Smooth muscle cell (in vitro differentiated cells): Measurements from ENCODE around the gene FOXK2. TPM values are rescaled to one million over a fixed set of nuclear protein-coding genes. Genes with fewer than 3 reads are reported as not detected.

ENCODE experiments used
- DNase-seq: peaks from one replicate; lab custom pipeline; 2025; ENCODE audit not compliant: unreplicated experiment; lab: John Stamatoyannopoulos, UW
- H2AFZ ChIP-seq: fragments of 200-600 bp; sonication (generic); 2 replicates; pipeline ENCODE4 v1.6.0; 2016; ENCODE audit warnings: antibody characterized with exemption, low read depth, mild to moderate bottlenecking
- H3F3A ChIP-seq: fragments of 200-600 bp; sonication (generic); 2 replicates; pipeline ENCODE4 v1.6.0; 2017; ENCODE audit warnings: antibody characterized with exemption, low read depth
- H3K27ac ChIP-seq: fragments of 200-600 bp; sonication (generic); 2 replicates; pipeline ENCODE4 v1.5.1; 2016; ENCODE audit warnings: low read depth, mild to moderate bottlenecking
- H3K27me3 ChIP-seq: fragments of 200-600 bp; sonication (generic); 2 replicates; pipeline ENCODE4 v1.6.1; 2016; ENCODE audit warnings: low read depth, mild to moderate bottlenecking
- H3K36me3 ChIP-seq: fragments of 200-600 bp; sonication (generic); 2 replicates; pipeline ENCODE4 v1.5.1; 2016; ENCODE audit warnings: low read depth
- H3K4me1 ChIP-seq: fragments of 200-600 bp; sonication (generic); 2 replicates; pipeline ENCODE4 v1.5.1; 2016; ENCODE audit warnings: low read depth
- H3K4me2 ChIP-seq: fragments of 200-600 bp; sonication (generic); 2 replicates; pipeline ENCODE4 v1.6.0; 2016; ENCODE audit warnings: mild to moderate bottlenecking
- H3K4me3 ChIP-seq: fragments of 200-600 bp; sonication (generic); 2 replicates; pipeline ENCODE4 v1.5.1; 2016; ENCODE audit warnings: mild to moderate bottlenecking
- H3K79me2 ChIP-seq: fragments of 200-600 bp; sonication (generic); 2 replicates; pipeline ENCODE4 v1.6.0; 2016; ENCODE audit warnings: low read depth, mild to moderate bottlenecking
- H3K9ac ChIP-seq: fragments of 200-600 bp; sonication (generic); 2 replicates; pipeline ENCODE4 v1.6.0; 2016; ENCODE audit warnings: low read depth
- H3K9me3 ChIP-seq: fragments of 200-600 bp; sonication (generic); replicated peaks from 2 replicates; pipeline ENCODE4 v1.5.1; 2016; ENCODE audit warnings: low read depth
- H4K20me1 ChIP-seq: fragments of 200-600 bp; sonication (generic); 2 replicates; pipeline ENCODE4 v1.6.0; 2016; ENCODE audit warnings: low read depth
- WGBS: methylation state at CpG from one replicate; pipeline ENCODE4 v1.1.7; 2016; ENCODE audit warnings: low lambda C conversion rate; 5-methylcytosine and 5-hydroxymethylcytosine counted together
- polyA plus RNA-seq: library from polyadenylated mRNA; unstranded; fragments of >200 nt; fragmentation: Nextera tagmentation; extraction: Ambion mirVana; gene quantifications from 2 replicates; pipeline ENCODE4 v1.2.1, GENCODE V29; 2016
- total RNA-seq: library from RNA; depleted of rRNA; stranded (reverse); fragments of >200 nt; gene quantifications from 2 replicates; pipeline ENCODE4 v1.2.3, GENCODE V29; 2014
- TF ChIP-seq, protein P1 (sequence below): fragments of 200-600 bp; sonication (generic); IDR thresholded peaks from 2 replicates; pipeline ENCODE4 v1.5.1; 2017; ENCODE audit warnings: borderline replicate concordance, mild to moderate bottlenecking, antibody characterized with exemption; ENCODE audit not compliant: insufficient read depth, poor library complexity, severe bottlenecking

Gene FOXK2
- total and polyA plus RNA-seq, 2 experiments from 2014 or later, result 25.9 to 27.1 TPM

DNA sequence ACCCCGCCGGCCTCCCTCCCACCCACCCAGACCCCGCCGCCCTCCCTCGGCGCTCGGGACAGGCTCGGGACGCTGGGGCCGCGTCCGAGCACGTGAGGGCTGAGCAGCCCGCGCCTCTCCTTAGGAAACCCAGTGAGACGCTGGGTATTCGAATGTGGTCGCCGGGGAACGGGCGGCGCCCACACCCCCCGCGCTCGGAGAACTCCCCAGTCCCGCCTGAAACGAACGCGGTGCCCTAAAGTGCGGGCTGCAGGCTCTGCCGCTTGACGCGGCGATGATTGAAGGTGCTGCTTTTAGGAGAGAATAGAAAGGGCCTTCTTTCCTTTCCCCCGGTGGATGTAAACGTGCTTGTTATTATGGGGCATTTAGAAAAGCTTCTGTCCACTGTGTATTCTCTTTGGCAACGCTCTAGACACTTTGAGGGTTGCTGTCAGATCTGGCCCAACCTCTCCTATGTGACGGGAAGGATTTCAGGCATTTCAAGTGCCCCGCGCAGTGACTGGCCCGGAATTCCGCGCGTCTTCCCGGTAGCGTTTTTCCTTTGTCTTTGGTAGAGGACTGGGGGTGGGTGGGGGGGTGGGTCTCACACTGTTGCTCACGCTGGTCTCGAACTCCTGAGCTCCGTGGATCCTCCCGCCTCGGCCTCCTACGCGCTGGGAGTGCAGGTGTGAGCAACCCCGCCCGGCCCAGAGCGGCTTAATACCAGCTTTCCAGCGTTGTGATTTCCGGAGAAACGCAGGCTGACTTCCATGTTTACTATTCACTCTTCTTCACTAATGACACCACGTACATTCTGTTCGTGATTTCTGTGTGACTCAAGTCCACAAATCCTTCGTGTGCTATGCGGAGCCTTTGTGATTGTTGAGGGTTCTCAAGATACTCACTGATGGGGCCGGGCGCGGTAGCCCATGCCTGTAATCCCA, 21.8 kb upstream of the FOXK2 start:
- Histone ChIP-seq H3K9ac (peak overlapping the region; percentile 62), H3K27ac (peak overlapping the region; percentile 66)

DNA sequence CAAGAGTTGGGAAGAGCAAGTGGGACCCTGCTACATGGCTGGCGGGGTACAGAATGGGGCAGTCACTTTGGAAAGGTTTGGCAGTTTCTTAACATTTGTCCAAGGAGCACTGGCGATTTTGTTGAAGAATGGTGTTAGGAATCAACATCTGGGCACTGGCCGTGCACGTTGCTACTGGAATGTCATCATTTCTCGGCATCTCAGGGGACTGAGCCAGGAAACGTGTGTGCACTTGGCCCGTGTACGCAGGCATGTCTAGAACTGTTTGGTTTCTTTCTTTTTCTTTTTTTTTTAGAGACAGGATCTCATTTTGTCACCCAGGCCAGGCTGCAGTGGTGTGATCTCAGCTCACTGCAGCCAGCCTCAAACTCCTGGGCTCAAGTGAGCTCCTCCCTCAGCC, 17.3 kb upstream of the FOXK2 start:
- H3K27ac ChIP-seq, result no peak overlapping the region
- no peak overlapping the region for H3K4me2 ChIP-seq
- no peaks in the 10 kb centered on the region for H3K9me3 ChIP-seq
- H3F3A ChIP-seq, result no peaks in the 10 kb centered on the region
- H3K79me2 ChIP-seq, result no peaks in the 10 kb centered on the region
- no peaks in the 10 kb centered on the region for H3K36me3 ChIP-seq
- no peaks in the 10 kb centered on the region for H4K20me1 ChIP-seq
- H3K27me3 ChIP-seq, result no peaks in the 10 kb centered on the region
- no peak overlapping the region for H3K9ac ChIP-seq
- WGBS, result 87% methylated on average over 8 of the region's 8 CpGs
- H3K4me3 ChIP-seq, result no peak overlapping the region
- peaks cover 4% of the 10 kb centered on the region for H3K4me1 ChIP-seq
- no peak for DNase-seq
- TF ChIP-seq, protein P1, sequence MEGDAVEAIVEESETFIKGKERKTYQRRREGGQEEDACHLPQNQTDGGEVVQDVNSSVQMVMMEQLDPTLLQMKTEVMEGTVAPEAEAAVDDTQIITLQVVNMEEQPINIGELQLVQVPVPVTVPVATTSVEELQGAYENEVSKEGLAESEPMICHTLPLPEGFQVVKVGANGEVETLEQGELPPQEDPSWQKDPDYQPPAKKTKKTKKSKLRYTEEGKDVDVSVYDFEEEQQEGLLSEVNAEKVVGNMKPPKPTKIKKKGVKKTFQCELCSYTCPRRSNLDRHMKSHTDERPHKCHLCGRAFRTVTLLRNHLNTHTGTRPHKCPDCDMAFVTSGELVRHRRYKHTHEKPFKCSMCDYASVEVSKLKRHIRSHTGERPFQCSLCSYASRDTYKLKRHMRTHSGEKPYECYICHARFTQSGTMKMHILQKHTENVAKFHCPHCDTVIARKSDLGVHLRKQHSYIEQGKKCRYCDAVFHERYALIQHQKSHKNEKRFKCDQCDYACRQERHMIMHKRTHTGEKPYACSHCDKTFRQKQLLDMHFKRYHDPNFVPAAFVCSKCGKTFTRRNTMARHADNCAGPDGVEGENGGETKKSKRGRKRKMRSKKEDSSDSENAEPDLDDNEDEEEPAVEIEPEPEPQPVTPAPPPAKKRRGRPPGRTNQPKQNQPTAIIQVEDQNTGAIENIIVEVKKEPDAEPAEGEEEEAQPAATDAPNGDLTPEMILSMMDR, result no peak
- H2AFZ ChIP-seq, result no peak overlapping the region

More for the DNA sequence above, 21.8 kb upstream of the FOXK2 start:
- H3K9me3 ChIP-seq, result no peaks in the 10 kb centered on the region
- peak; percentile 64 for DNase-seq
- peaks cover 5% of the 10 kb centered on the region for H4K20me1 ChIP-seq
- H3K4me3 ChIP-seq, result peak overlapping the region; percentile 58
- peak overlapping the region; percentile 97 for H2AFZ ChIP-seq
- H3K4me2 ChIP-seq, result peak overlapping the region; percentile 98
- H3K27me3 ChIP-seq, result no peaks in the 10 kb centered on the region
- WGBS, result 11% methylated on average over 49 of the region's 66 CpGs
- H3K4me1 ChIP-seq, result peaks cover 4% of the 10 kb centered on the region
- H3K79me2 ChIP-seq, result no peaks in the 10 kb centered on the region
- peaks cover 4% of the 10 kb centered on the region for H3F3A ChIP-seq
- TF ChIP-seq, protein P1, result no peak
- H3K36me3 ChIP-seq, result no peaks in the 10 kb centered on the region

DNA sequence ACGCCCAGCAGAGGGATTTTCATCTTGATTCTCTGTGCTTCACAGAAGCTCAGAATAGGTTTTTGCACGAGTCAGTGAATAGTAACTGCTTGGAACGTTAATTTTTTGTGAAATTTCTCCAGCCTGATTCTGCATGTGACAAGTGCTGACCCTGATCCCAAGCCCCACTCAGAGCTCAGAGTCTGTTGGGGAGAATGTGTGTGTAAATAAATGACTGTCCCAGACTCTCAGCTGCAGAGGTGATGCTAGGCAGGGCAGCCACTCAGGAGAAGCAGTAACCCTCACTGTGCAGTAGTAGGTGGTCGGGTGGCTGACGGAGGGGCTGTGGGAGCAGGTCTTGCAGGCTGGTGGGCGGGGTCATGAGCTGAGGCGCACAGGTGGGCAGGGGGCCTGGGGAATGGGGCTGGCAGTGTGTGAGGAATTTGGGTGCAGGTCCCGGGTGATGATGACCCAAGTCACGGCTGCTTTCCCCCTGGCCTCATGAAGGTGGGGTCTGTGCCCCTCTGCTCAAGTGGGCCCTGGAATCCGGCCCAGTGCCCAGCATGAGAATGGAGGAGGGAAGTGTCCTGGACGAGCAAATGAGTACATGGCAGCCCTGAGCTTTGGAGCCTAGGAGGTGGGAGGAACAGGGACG, 16.3 kb upstream of the FOXK2 start:
- DNase-seq, result no peak
- Histone ChIP-seq H3K27me3 (no peaks in the 10 kb centered on the region), H3K9me3 (no peaks in the 10 kb centered on the region), H3K4me1 (no peaks in the 10 kb centered on the region), H2AFZ (no peak overlapping the region), H3K4me3 (no peak overlapping the region), H3K4me2 (no peak overlapping the region), H3F3A (no peaks in the 10 kb centered on the region), H3K79me2 (no peaks in the 10 kb centered on the region), H3K27ac (no peak overlapping the region), H3K36me3 (no peaks in the 10 kb centered on the region), H4K20me1 (no peaks in the 10 kb centered on the region), H3K9ac (no peak overlapping the region)
- WGBS, result 88% methylated on average over 11 of the region's 12 CpGs
- TF ChIP-seq, protein P1, result no peak
